ENCODE measurements around the gene PYGM. TPM values are rescaled to one million over a fixed set of nuclear protein-coding genes. Genes with fewer than 3 reads are reported as not detected.
A peak's percentile ranks its signal among the peaks of the same experiment; 100 is the strongest.

Gene PYGM
- total RNA-seq, 1 experiment from 2014 or later, result 0.45 TPM

GRCh38 chr11:64747961-64748665 is 11.7 kb downstream of the PYGM start:
- H3K4me1 ChIP-seq (replicated peaks), result peaks cover 25% of the 10 kb centered on the region

GRCh38 chr11:64746486-64746885 is 13.3 kb downstream of the PYGM start:
- H3K27me3 ChIP-seq (replicated peaks), result peaks cover 46% of the 10 kb centered on the region
- peaks cover 5% of the 10 kb centered on the region; the same call in 1 of the 2 replicates for H3K9me3 ChIP-seq (replicated peaks)
- H3K36me3 ChIP-seq, result 0 out of 2 replicates have a peak, but pooled peaks cover 1% of the 10 kb centered on the region
- no peak overlapping the region for H3K4me3 ChIP-seq
- peaks cover 32% of the 10 kb centered on the region for H3K4me1 ChIP-seq (replicated peaks)
- no peak overlapping the region for H3K27ac ChIP-seq
- DNase-seq (ENCODE audit: low read depth in 1 of 2, low spot score in 2 of 2), result no peak

More at GRCh38 chr11:64747961-64748665, 11.7 kb downstream of the PYGM start:
- no peak overlapping the region for H3K4me3 ChIP-seq
- H3K27me3 ChIP-seq (replicated peaks), result peaks cover 33% of the 10 kb centered on the region
- peaks cover 5% of the 10 kb centered on the region; the same call in 1 of the 2 replicates for H3K9me3 ChIP-seq (replicated peaks)
- DNase-seq (ENCODE audit: low read depth in 1 of 2, low spot score in 2 of 2), result no peak
- 0 out of 2 replicates have a peak, but pooled peaks cover 3% of the 10 kb centered on the region for H3K36me3 ChIP-seq
- H3K27ac ChIP-seq, result no peak overlapping the region

DNA sequence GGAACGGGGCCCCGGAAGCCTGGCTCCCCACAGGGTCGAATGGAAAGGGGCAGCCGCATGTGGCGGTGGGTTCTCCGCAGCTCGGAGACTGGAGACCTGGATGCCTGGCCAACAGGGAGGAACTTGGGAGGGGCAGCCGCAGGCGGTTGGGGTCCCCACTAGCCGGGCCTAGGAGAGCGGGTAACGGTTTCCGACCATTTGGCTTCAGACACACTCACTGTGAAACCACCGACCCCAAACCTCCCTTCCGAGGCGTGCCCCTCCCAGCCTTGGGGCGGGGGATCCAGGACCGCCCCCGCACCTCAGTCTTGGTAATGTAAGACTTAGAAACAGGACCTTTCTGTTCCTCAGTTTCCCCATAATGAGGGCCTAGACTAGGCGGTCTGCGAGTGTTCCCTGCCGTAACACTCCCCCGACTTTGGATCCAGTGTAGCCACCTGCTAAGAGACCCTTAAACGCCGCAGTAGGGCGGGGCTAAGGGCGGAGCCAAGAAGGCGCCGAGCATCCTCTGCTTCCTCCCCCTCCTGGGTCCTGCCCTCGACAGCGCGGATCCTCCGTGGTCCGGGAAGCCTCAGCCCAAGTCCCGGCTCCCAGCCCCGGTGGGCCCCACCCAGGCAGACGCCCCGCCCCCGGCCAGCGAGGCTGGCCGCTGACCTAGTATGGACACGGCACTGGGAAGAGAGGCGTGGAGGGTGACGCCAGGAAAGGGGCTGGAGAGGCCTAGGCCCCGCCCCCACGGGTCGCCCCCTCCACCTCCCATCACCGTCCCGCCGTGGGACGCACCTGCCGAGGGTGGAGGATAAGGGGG is 14.0 kb downstream of the PYGM start:
- Histone ChIP-seq H3K4me1 (replicated peaks) (peaks cover 32% of the 10 kb centered on the region), H3K36me3 (no peaks in the 10 kb centered on the region), H3K9me3 (replicated peaks) (peaks cover 5% of the 10 kb centered on the region; the same call in 1 of the 2 replicates), H3K27me3 (replicated peaks) (peaks cover 46% of the 10 kb centered on the region), H3K27ac (no peak overlapping the region), H3K4me3 (no peak overlapping the region)
- no peak for DNase-seq (ENCODE audit: low read depth in 1 of 2, low spot score in 2 of 2)

GRCh38 chr11:64745189-64745520 is 14.6 kb downstream of the PYGM start:
- Histone ChIP-seq H3K27ac (no peak overlapping the region), H3K4me3 (no peak overlapping the region), H3K9me3 (replicated peaks) (peaks cover 5% of the 10 kb centered on the region; the same call in 1 of the 2 replicates), H3K36me3 (no peaks in the 10 kb centered on the region), H3K27me3 (replicated peaks) (peaks cover 46% of the 10 kb centered on the region), H3K4me1 (replicated peaks) (peaks cover 32% of the 10 kb centered on the region)
- DNase-seq (ENCODE audit: low read depth in 1 of 2, low spot score in 2 of 2), result no peak

GRCh38 chr11:64744544-64745188 is 15.1 kb downstream of the PYGM start:
- Histone ChIP-seq H3K9me3 (replicated peaks) (peaks cover 5% of the 10 kb centered on the region; the same call in 1 of the 2 replicates), H3K36me3 (no peaks in the 10 kb centered on the region), H3K27ac (no peak overlapping the region), H3K4me3 (no peak overlapping the region), H3K4me1 (replicated peaks) (peaks cover 32% of the 10 kb centered on the region), H3K27me3 (replicated peaks) (peaks cover 46% of the 10 kb centered on the region)
- DNase-seq (ENCODE audit: low read depth in 1 of 2, low spot score in 2 of 2), result no peak

GRCh38 chr11:64743591-64744543 is 15.9 kb downstream of the PYGM start, which contains the start of gene RASGRP2:
TSS of gene RASGRP2 (minus strand) at chr11:64744142. CDS start at chr11:64742866, 1,276 bp downstream.
- Histone ChIP-seq H3K4me1 (replicated peaks) (peaks cover 32% of the 10 kb centered on the region), H3K27ac (no peak within 1 kb of the TSS), H3K9me3 (replicated peaks) (peaks cover 5% of the 10 kb centered on the region; the same call in 1 of the 2 replicates), H3K36me3 (no peaks in the 10 kb centered on the region), H3K27me3 (replicated peaks) (peaks cover 46% of the 10 kb centered on the region), H3K4me3 (no peak within 1 kb of the TSS; the same call in 1 of the 2 replicates)
- peak in 1 of 2 experiments; percentile 57 for DNase-seq (ENCODE audit: low read depth in 1 of 2, low spot score in 2 of 2)

DNA sequence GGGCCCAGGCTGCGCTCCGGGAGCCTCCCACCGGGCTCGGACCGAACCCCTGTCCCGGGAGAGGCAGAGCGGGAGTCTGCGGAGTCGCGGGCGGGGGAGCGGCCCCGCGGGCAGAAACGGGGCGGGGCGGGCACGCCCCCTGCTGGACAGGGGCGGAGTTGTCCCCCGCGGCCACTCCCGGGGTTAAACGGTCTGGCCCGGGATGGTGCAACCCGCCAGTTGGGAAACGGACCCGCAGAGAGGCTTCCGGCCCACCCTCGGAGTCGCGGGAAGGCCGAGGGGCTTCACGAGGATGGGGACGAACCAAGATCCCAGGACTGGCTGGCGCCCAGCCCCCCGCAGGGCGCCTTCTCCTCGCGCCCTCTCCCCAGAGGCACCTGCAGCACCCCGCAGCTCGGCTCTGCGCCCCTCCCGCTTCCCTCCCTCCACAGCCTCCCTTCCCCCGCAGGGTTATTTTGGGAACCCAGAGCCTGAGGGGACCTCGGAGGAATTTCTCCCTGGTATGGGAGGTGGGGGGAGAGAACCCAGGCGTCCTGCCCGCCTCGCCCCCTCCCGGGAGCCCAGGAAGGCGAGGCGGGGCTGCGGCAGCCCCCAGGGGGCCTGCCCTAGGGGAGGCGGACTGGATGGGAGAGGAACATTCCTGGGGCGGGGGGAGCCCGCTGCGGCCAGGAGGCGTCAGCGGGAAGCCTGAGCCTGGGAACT is 16.7 kb downstream of the PYGM start:
- Histone ChIP-seq H3K9me3 (replicated peaks) (peaks cover 5% of the 10 kb centered on the region; the same call in 1 of the 2 replicates), H3K36me3 (no peaks in the 10 kb centered on the region), H3K4me3 (no peak overlapping the region; the same call in 1 of the 2 replicates), H3K4me1 (replicated peaks) (peaks cover 37% of the 10 kb centered on the region), H3K27me3 (replicated peaks) (peaks cover 46% of the 10 kb centered on the region), H3K27ac (no peak overlapping the region)
- DNase-seq (ENCODE audit: low read depth in 1 of 2, low spot score in 2 of 2), result peak in 1 of 2 experiments; percentile 70

DNA sequence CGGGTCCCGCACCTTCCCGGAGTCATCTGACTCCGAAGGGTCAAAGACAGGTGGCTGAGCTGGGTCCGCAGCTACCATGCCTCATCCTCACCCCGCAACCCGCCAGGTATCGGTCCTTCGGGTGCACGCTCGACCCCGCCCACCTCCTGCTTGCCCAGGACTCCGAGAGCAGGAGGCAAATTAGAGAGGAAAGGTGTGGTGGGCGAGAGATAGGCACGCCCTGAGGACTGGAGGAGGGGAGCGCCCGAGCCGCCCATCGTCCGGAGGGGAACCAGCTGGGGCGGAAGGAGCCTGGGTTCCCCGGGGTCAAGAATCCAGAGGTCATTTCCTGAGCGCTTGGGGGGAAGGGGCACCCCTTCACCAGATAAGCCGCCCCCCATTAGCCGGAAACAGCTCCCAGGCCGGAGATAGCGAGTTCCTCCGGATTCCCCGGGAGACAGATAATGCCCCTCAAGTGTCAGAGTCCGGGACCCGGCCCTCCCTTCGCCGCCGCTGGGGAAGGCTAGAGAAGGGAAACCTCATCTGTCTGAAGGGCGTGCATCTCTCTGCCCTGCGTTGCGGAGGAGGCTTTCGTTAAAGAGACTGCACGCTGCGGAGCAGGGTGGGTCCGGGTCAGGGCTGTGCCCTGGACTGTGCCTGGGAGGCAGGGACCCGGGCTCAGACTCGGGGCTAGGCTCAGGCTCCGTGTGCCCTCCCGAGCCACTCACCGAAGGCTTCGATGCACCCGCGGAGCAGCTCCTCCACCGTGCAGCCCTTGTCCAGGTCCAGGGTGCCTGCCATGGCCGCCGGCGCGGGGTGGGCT is 17.5 kb downstream of the PYGM start:
- Histone ChIP-seq H3K27ac (no peak overlapping the region), H3K9me3 (replicated peaks) (peaks cover 5% of the 10 kb centered on the region; the same call in 1 of the 2 replicates), H3K27me3 (replicated peaks) (peaks cover 46% of the 10 kb centered on the region), H3K36me3 (no peaks in the 10 kb centered on the region), H3K4me1 (replicated peaks) (peaks cover 40% of the 10 kb centered on the region), H3K4me3 (no peak overlapping the region; the same call in 1 of the 2 replicates)
- peak in 1 of 2 experiments; percentile 40 for DNase-seq (ENCODE audit: low read depth in 1 of 2, low spot score in 2 of 2)

- Histone ChIP-seq H3K27me3 (replicated peaks) (peaks cover 44% of the 10 kb centered on the region), H3K9me3 (replicated peaks) (peaks cover 5% of the 10 kb centered on the region; the same call in 1 of the 2 replicates), H3K4me3 (no peak overlapping the region), H3K36me3 (no peaks in the 10 kb centered on the region), H3K27ac (no peak overlapping the region), H3K4me1 (replicated peaks) (peaks cover 40% of the 10 kb centered on the region)
- no peak for DNase-seq (ENCODE audit: low read depth in 1 of 2, low spot score in 2 of 2)
Observed at GRCh38 chr11:64741375-64742086, 18.2 kb downstream of the PYGM start.

- DNase-seq (ENCODE audit: low read depth in 1 of 2, low spot score in 2 of 2), result no peak
Observed at GRCh38 chr11:64739871-64740270, 19.9 kb downstream of the PYGM start.

DNA sequence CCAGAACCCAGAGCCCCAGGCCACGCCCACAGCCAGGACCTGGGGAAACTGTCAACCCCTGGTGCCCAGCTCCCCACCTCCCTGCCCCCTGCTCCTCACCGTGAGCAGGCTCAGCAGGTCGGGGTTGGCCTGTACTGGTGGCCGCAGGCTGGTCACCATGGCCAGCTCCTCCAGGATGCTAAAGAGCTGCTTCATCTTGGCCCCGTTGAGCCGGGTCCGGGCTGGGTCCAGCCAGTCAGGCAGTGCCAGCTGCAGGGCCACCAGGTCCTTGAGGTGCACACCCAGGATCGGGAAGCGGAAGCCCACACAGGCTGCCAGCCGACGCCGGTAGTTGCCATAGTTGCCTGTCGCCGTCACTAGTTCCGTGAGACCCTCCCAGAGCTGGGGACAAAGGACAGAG is 23.1 kb downstream of the PYGM start:
- Histone ChIP-seq H3K27me3 (replicated peaks) (peaks cover 3% of the 10 kb centered on the region), H3K9me3 (replicated peaks) (peaks cover 3% of the 10 kb centered on the region; the same call in 1 of the 2 replicates), H3K4me1 (replicated peaks) (peaks cover 8% of the 10 kb centered on the region), H3K27ac (no peak overlapping the region), H3K36me3 (no peaks in the 10 kb centered on the region), H3K4me3 (no peak overlapping the region)
- no peak for DNase-seq (ENCODE audit: low read depth in 1 of 2, low spot score in 2 of 2)

More at GRCh38 chr11:64739871-64740270, 19.9 kb downstream of the PYGM start:
- peaks cover 27% of the 10 kb centered on the region for H3K27me3 ChIP-seq (replicated peaks)
- no peaks in the 10 kb centered on the region for H3K36me3 ChIP-seq
- H3K27ac ChIP-seq, result no peak overlapping the region
- peaks cover 5% of the 10 kb centered on the region; the same call in 1 of the 2 replicates for H3K9me3 ChIP-seq (replicated peaks)
- no peak overlapping the region for H3K4me3 ChIP-seq
- H3K4me1 ChIP-seq (replicated peaks), result peaks cover 30% of the 10 kb centered on the region

Data from SJSA1 (cell line).